ENCODE data around the gene IGFBP4.

- TF ChIP-seq CTCF (conservative IDR thresholded peaks at IDR 0.05; ENCODE audit: low read depth, low read length) (no peak), CHD1 (IDR thresholded peaks at IDR 0.05; ENCODE audit: low read depth, low read length) (no peak), MXI1 (IDR thresholded peaks at IDR 0.05; ENCODE audit: borderline replicate concordance, low read depth, low read length) (no peak), POLR2A (IDR thresholded peaks at IDR 0.05; ENCODE audit: low read depth, low read length) (0 out of 2 replicates have a peak, but pooled peaks have one; percentile 30), RAD21 (IDR thresholded peaks at IDR 0.05; ENCODE audit: low read length) (no peak), RFX5 (IDR thresholded peaks at IDR 0.05; ENCODE audit: low read depth, low read length) (no peak), CEBPB (IDR thresholded peaks at IDR 0.05; ENCODE audit: low read depth, low read length) (no peak)
Observed at GRCh38 chr17:40473573-40474365, 30.5 kb downstream of the IGFBP4 start.
